Measurements from ENCODE around the gene UBE2I. TPM values are rescaled to one million over a fixed set of nuclear protein-coding genes. Genes with fewer than 3 reads are reported as not detected.

The UBE2I gene
- total RNA-seq, 4 donors from 2014 or later: 54.1 to 119 (median 107) TPM

DNA sequence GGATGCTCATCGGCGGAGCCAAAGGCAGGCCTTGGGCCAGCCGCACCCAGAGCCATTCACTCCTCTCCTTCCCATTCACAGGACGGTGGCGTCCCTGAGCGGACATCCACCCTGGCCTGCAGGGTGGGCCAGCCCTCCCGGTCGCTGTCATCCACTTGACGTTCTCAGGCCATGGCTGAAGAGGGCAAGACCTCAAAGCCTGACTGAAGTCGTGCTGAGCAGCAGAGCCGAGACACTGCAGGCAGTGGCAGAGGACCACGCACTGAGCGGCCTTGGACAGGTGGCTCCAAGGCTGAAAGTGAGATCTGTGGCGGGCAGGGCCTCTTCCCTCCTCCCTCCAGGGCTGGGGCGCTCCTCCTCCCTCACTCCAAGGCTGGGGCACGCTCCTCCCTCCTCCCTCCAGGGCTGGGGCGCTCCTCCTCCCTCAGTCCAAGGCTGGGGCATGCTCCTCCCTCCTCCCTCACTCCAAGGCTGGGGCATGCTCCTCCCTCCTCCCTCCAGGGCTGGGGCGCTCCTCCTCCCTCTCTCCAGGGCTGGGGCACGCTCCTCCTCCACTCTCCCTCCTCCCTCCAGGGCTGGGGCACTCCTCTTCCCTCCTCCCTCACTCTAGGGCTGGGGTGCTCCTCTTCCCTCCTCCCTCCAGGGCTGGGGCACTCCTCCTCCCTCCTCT, 66.4 kb downstream of the UBE2I start:
- Histone ChIP-seq H3K4me1 (peaks cover 4 to 22% (median 13%) of the 10 kb centered on the region in 4 donors), H3K27ac (no peak overlapping the region), H3K27me3 (no peaks in the 10 kb centered on the region), H3K36me3 (peaks cover 0 to 31% (median 0%) of the 10 kb centered on the region in 3 donors), H3K9me3 (no peaks in the 10 kb centered on the region), H3K4me3 (no peak overlapping the region)
- no peak for TF ChIP-seq POLR2A (IDR thresholded peaks at IDR 0.05)
- TF ChIP-seq, protein P1, sequence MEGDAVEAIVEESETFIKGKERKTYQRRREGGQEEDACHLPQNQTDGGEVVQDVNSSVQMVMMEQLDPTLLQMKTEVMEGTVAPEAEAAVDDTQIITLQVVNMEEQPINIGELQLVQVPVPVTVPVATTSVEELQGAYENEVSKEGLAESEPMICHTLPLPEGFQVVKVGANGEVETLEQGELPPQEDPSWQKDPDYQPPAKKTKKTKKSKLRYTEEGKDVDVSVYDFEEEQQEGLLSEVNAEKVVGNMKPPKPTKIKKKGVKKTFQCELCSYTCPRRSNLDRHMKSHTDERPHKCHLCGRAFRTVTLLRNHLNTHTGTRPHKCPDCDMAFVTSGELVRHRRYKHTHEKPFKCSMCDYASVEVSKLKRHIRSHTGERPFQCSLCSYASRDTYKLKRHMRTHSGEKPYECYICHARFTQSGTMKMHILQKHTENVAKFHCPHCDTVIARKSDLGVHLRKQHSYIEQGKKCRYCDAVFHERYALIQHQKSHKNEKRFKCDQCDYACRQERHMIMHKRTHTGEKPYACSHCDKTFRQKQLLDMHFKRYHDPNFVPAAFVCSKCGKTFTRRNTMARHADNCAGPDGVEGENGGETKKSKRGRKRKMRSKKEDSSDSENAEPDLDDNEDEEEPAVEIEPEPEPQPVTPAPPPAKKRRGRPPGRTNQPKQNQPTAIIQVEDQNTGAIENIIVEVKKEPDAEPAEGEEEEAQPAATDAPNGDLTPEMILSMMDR (IDR thresholded peaks at IDR 0.05): no peak
- DNase-seq: no peak

Other genes starting within 250 kb of the UBE2I start
- 1 to 10 TPM in 2 of 4 donors, not detected in 2; 1.5 to 2.1 TPM for gene SSTR5, start 236.9 kb upstream of the UBE2I start, total RNA-seq
- not detected for gene C1QTNF8, start 213.4 kb upstream of the UBE2I start, total RNA-seq
- 10 to 100 TPM in 2 of 4 donors, 1 to 10 TPM in 2; 4.0 to 28.9 (median 9.7) TPM for gene CACNA1H, start 156.5 kb upstream of the UBE2I start, total RNA-seq
- 10 to 100 TPM; 16.4 to 44.6 (median 29.5) TPM for gene TPSG1, start 84.4 kb upstream of the UBE2I start, total RNA-seq
- gene TPSB2, start 79.5 kb upstream of the UBE2I start, total RNA-seq: 10 to 100 TPM; 14.9 to 89.7 (median 50.4) TPM
- gene TPSAB1, start 68.9 kb upstream of the UBE2I start, total RNA-seq: 100 to 1,000 TPM in 1 of 4 donors, 10 to 100 TPM in 3; 23.8 to 130 (median 59.4) TPM
- gene TPSD1, start 53.6 kb upstream of the UBE2I start, total RNA-seq: 10 to 100 TPM in 3 of 4 donors, not detected in 1; 10.3 to 61.1 (median 24.1) TPM
- 100 to 1,000 TPM in 1 of 4 donors, 10 to 100 TPM in 3; 17.9 to 160 (median 29.0) TPM for gene BAIAP3, start 24.0 kb downstream of the UBE2I start, total RNA-seq
- 10 to 100 TPM; 48.2 to 62.3 (median 53.6) TPM for gene TSR3, start 42.2 kb downstream of the UBE2I start, total RNA-seq
- 10 to 100 TPM; 51.1 to 83.3 (median 65.0) TPM for gene GNPTG, start 42.3 kb downstream of the UBE2I start, total RNA-seq
- 100 to 1,000 TPM in 1 of 4 donors, 10 to 100 TPM in 3; 10.9 to 113 (median 38.4) TPM for gene UNKL, start 105.1 kb downstream of the UBE2I start, total RNA-seq
- gene UQCC4, start 111.1 kb downstream of the UBE2I start, total RNA-seq: 10 to 100 TPM in 3 of 4 donors, 1 to 10 TPM in 1; 9.5 to 16.2 (median 13.3) TPM
- gene PERCC1, start 121.4 kb downstream of the UBE2I start, total RNA-seq: not detected
- gene CCDC154, start 134.9 kb downstream of the UBE2I start, total RNA-seq: 10 to 100 TPM in 1 of 4 donors, under 1 TPM in 3; 0.47 to 23.1 (median 0.73) TPM
- gene CLCN7, start 165.4 kb downstream of the UBE2I start, total RNA-seq: 100 to 1,000 TPM in 2 of 4 donors, 10 to 100 TPM in 2; 95.1 to 194 (median 105) TPM
- not detected for gene PTX4, start 179.3 kb downstream of the UBE2I start, total RNA-seq
- 100 to 1,000 TPM in 1 of 4 donors, 10 to 100 TPM in 3; 34.5 to 105 (median 82.4) TPM for gene TELO2, start 183.7 kb downstream of the UBE2I start, total RNA-seq
- 10 to 100 TPM in 3 of 4 donors, 1 to 10 TPM in 1; 7.4 to 42.1 (median 11.6) TPM for gene TMEM204, start 224.0 kb downstream of the UBE2I start, total RNA-seq

Measured in Peyer's patch (tissue), 4 donors.